Measurements from ENCODE around the gene EXD3.

DNA sequence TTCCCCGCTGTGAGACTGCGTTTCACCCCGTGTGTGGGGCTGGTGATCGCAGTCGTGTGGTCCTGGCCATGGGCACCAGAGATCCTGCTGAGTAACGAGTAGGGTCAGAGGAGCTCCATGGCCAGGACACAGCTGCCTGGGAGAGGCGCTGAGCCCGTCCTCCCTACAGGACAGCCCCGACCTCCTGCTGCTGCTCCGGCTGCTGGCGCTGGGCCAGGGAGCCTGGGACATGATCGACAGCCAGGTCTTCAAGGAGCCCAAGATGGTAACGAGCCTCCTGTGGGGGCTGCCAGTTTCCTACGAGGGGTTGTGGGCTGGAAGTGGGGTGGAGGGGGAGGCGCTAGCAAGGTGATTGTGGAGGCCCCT is 156.8 kb downstream of the EXD3 start:
- TF ChIP-seq, protein P1, sequence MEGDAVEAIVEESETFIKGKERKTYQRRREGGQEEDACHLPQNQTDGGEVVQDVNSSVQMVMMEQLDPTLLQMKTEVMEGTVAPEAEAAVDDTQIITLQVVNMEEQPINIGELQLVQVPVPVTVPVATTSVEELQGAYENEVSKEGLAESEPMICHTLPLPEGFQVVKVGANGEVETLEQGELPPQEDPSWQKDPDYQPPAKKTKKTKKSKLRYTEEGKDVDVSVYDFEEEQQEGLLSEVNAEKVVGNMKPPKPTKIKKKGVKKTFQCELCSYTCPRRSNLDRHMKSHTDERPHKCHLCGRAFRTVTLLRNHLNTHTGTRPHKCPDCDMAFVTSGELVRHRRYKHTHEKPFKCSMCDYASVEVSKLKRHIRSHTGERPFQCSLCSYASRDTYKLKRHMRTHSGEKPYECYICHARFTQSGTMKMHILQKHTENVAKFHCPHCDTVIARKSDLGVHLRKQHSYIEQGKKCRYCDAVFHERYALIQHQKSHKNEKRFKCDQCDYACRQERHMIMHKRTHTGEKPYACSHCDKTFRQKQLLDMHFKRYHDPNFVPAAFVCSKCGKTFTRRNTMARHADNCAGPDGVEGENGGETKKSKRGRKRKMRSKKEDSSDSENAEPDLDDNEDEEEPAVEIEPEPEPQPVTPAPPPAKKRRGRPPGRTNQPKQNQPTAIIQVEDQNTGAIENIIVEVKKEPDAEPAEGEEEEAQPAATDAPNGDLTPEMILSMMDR (conservative IDR thresholded peaks at IDR 0.05 in 1 of 2, IDR thresholded peaks at IDR 0.05 in 1 of 2; ENCODE audit: low read depth in 1 of 2, low read length in 2 of 2) = no peak
- TF ChIP-seq EZH2 (IDR thresholded peaks at IDR 0.05; ENCODE audit: low read length, missing control alignments) = no peak
